Measurements from ENCODE around the gene PIK3C2G.

DNA sequence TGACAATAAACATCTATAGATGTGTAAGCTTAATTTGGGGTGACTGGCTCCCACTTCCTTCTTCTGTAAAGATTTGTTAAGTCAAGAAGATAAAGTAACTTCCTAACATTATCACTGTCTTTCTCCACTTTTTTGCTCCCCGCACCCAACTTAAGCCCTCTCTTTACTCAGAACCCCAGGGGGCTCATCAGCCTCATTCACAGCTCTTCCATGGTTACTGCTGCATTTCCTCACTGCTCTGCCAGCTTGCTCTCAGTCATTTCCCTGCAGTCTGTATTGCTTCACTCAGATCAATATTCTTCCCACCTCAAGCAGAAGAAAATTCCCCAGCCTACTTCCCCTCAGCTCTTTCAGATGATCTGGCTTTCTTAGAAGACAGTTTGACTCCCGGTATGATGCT, 102.0 kb downstream of the PIK3C2G start:
- TF ChIP-seq, protein P1, sequence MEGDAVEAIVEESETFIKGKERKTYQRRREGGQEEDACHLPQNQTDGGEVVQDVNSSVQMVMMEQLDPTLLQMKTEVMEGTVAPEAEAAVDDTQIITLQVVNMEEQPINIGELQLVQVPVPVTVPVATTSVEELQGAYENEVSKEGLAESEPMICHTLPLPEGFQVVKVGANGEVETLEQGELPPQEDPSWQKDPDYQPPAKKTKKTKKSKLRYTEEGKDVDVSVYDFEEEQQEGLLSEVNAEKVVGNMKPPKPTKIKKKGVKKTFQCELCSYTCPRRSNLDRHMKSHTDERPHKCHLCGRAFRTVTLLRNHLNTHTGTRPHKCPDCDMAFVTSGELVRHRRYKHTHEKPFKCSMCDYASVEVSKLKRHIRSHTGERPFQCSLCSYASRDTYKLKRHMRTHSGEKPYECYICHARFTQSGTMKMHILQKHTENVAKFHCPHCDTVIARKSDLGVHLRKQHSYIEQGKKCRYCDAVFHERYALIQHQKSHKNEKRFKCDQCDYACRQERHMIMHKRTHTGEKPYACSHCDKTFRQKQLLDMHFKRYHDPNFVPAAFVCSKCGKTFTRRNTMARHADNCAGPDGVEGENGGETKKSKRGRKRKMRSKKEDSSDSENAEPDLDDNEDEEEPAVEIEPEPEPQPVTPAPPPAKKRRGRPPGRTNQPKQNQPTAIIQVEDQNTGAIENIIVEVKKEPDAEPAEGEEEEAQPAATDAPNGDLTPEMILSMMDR (conservative IDR thresholded peaks at IDR 0.05; ENCODE audit: low read depth, low read length): no peak
- no peak for TF ChIP-seq EZH2 (IDR thresholded peaks at IDR 0.05; ENCODE audit: borderline replicate concordance, low read depth, low read length, poor library complexity, severe bottlenecking)

Data from A673 (cell line).